Midbrain (tissue), 1 donor: ENCODE measurements around the gene TNFRSF12A.
A peak's percentile ranks its signal among the peaks of the same experiment; 100 is the strongest.

Source experiments
- DNase-seq: peaks from one replicate; lab custom pipeline; 2025; lab: John Stamatoyannopoulos, UW

The TNFRSF12A gene

DNA sequence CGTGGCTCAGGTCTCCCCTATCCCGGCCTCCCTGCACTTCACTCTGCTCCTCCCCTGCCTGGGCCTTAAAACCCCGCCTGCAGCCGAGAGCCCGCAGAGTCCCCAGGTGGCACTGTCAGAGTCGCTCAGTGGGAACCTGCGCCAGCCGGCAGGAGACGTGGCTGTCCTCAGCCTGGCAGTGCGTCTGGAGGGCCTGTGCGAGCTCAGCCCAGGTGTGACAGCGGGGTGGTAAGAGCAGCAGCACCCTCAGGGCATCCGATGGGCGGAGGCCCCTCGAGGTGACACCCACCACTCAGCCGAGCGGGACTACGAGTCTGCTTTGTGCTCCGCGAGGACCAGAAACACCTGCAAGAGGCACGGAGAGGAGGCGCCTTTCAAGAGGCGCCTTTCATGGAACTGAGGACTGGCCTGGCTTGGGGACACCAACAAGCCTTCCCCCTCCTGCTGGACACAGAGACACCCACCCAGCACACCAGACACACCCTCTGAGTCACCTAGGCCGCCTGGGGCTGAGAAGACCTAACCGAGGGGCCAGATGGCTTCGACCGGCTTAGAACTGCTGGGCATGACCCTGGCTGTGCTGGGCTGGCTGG is 7.2 kb upstream of the TNFRSF12A start, which contains the start of gene CLDN9:
Gene CLDN9, plus strand, starts transcription at position 96 of the 593 bp plus-strand sequence. Its CDS starts 440 bp downstream, at position 536.
- no peak for DNase-seq

DNA sequence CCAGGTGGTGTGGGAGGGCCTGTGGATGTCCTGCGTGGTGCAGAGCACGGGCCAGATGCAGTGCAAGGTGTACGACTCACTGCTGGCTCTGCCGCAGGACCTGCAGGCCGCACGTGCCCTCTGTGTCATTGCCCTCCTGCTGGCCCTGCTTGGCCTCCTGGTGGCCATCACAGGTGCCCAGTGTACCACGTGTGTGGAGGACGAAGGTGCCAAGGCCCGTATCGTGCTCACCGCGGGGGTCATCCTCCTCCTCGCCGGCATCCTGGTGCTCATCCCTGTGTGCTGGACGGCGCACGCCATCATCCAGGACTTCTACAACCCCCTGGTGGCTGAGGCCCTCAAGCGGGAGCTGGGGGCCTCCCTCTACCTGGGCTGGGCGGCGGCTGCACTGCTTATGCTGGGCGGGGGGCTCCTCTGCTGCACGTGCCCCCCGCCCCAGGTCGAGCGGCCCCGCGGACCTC is 6.6 kb upstream of the TNFRSF12A start:
- no peak for DNase-seq

DNA sequence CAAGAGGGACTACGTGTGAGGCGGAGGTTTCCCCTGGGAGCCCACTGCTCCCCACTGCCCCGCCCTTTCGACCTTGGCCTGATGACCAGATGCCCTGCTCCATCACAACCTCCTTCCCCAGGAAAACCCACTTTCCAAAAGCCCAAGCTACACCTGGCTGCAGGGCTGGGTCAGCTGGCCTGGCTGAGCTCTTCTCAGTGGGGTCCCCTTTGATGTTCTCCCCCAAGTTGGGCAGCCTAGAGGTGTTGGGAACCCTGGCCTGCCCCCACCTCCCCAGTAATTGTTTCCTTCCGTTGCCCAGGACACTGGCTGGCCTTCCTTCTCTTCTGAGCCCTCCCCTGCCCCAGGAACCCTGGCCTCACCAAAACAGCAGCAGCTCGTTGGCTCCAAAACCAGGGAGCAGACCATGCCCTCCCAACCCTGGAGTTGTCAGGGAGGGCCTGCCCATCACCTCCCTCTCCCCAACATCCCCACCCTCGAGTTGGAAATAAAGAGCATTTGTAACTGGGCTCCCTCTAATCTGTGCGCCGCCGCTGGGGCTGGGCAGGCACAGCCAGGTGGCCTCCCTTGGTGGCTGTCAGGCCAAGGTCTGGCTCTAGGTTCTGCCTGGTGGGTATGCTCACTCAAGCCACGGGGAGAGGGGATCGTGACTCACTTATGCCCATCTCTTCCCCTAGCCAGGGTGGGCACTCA is 6.0 kb upstream of the TNFRSF12A start:
- no peak for DNase-seq

DNA sequence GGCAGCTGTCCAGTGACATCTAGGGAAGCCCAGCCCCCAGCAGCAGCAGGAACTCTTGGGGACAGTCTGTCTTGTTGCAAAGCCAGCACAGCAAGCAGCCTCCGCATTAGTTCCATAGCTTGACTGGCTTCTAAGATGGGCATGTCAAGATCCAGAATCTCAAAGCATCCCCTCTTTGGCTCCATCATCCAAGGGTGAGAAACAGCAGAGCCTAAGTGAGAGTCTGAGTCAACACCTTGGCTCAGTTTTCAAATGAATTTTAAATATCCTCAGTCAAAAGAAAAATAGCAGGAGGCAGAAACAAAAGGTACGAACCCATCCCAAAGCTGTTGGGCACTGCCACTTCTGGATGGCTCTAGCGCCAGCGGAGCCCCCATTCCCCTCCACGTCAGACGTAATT is 5.2 kb upstream of the TNFRSF12A start:
- no peak for DNase-seq

DNA sequence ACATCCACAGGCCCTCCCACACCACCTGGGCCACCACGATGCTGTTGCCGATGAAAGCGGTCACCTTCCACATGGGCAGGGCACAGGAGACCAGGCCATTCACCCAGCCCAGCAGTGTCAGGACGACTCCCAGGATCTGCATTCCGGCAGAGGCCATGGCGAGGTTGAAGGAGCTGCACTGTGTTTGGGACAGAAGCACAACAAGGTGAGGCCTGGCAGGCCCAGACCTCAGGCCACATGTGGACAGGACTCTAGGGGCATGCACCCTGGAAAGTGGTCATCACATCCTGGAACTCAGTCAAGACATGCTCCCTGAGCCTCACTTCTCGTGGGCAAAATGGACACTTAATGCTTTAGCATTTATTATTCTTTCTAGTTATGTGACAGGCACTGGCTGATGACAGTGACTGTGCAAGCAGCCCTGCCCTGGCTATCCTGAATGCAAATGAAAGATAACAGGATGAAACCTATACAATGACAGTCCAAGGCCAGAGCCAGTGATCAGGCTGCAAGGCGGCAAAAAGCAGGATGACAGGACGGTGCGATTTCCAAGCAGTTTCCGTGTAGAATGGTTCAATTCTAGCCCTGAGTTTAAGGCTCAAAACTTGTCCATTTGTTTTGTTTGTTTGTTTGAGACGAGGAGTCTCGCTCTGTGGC is 4.2 kb upstream of the TNFRSF12A start:
- DNase-seq: no peak

DNA sequence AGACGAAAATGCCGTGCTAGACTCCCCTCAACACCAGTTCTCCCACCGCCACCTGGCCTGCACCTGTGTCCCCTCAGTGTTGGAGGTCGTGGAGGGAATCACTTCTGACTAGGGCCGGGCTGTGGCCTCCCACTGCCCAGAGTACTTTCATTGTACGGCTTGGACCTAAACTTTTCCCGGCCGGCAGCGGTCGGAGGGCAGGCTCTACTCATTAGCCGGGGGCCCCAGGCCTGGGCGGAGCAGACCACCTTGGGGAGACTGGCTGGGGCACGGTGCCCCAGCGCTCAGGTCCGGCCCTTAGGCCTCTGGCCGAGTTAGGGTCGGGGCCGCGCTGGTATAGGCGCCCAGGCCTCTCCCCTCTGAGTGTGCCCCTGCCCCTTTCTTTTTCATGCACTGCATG is 2.8 kb upstream of the TNFRSF12A start:
- no peak for DNase-seq

DNA sequence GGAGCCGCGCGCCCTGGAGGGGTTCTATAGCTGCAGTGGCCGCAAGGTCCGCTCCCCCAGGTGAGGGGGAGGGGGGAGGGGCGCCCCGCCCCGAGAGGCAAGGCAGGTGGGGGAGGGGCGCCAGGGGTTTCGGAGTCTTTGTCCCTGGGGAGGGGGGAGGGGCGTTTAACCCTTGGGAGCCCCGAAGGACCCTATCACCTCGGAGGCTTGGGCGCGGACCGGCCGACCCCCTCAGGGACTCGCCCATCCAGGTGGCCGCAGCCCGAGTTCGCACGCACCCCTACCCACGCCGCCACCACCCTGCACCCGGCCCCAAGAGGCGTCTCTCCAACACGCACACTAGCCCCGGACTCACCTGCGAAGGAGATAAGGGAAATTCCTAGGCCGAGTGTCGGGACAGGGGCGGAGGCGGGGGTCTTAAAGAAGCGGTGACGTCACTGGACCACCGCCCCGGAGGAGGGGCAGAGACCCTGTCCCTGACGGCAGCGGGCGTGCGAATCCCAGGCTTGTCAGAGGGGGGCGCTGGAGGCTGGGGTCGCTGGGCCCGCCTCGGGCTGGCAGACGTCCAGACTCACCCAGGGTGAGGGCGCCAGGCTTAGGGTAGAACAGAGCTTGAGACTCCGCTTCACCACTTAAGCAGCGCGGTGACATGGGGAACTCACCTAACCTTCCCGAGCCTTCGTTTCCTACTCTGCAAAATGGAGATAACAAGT is 2.2 kb upstream of the TNFRSF12A start, which contains the start of gene CLDN6:
Gene CLDN6, minus strand, starts transcription at position 390 of the 713 bp plus-strand sequence. CDS start 2,162 bp downstream, outside the sequence.
- no peak for DNase-seq

DNA sequence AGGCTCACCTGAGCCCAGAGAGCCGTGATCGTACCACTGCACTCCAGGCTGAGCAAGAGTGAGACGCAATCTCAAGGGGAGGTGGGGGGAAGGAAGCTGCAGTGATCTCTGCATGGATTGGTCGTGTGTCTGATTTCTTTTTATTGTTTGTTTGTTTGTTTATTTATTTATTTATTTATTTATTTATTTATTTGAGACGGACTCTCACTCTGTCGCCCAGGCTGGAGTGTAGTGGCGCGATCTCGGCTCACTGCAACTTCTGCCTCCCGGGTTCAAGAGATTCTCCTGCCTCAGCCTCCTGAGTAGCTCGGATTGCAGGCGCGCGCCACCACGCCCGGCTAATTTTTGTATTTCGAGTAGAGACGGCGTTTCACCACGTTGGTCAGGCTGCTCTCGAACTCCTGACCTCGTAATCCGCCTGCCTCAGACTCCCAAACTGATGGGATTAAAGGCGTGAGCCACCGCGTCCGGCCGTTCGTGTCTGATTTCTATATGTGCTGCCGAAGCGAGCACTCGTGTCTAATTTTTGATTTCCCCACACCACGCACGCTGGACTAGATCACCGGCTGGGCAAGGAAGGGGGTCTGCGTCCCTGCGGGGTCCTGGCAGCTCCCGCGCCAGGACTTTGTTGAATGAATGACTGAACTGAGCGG is 448 bp upstream of the TNFRSF12A start:
- DNase-seq: no peak

DNA sequence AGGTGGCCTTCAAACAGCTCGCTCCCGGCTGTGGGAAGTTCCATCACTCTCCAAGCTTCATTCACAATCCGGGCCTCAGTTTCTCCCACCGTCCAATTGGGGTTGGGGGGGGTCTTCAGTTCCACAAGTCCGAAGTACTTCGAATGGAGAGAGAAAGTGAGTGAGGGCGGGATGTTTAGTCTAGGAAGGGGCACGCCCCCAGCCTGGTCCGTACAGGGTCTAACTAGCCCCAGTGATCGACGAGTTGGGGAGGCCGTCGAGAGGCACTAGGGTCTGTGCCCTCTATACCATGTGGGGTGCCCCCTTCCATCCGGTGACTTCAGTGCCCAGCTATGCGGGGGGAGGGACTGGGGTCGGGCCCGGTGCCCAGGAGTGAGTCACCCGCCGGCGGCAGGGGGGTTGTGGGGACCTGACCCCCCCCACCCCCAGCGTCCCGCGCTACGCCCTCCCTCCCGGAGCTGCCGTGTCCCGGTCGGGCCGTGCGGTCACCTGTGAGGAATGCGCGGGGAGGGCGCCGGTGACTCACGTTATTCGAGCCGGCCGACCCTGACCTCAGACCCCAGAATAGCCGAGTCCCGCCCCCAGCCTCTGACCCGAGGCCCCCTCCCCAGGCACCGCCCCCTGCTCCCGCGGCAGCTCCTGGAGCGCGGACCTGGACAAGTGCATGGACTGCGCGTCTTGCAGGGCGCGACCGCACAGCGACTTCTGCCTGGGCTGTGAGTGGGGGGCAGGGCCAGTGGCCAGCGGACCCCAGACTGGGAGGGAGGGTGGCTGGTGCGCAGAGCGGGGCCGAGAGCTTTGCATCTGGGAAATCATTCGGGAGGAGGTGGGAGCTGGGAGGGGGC is 658 bp downstream of the TNFRSF12A start:
- DNase-seq: peak; percentile 26

DNA sequence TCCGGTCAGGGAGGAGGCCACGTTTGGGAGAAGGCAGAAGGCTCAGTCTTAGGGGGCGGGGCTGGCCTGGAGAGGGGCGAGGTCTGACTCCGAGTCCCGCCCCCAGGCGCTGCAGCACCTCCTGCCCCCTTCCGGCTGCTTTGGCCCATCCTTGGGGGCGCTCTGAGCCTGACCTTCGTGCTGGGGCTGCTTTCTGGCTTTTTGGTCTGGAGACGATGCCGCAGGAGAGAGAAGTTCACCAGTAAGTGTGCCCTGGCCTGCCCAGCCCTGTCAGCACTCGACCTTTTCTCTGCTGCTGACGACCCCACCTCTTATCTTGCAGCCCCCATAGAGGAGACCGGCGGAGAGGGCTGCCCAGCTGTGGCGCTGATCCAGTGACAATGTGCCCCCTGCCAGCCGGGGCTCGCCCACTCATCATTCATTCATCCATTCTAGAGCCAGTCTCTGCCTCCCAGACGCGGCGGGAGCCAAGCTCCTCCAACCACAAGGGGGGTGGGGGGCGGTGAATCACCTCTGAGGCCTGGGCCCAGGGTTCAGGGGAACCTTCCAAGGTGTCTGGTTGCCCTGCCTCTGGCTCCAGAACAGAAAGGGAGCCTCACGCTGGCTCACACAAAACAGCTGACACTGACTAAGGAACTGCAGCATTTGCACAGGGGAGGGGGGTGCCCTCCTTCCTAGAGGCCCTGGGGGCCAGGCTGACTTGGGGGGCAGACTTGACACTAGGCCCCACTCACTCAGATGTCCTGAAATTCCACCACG is 1.5 kb downstream of the TNFRSF12A start:
- peak; percentile 19 for DNase-seq

DNA sequence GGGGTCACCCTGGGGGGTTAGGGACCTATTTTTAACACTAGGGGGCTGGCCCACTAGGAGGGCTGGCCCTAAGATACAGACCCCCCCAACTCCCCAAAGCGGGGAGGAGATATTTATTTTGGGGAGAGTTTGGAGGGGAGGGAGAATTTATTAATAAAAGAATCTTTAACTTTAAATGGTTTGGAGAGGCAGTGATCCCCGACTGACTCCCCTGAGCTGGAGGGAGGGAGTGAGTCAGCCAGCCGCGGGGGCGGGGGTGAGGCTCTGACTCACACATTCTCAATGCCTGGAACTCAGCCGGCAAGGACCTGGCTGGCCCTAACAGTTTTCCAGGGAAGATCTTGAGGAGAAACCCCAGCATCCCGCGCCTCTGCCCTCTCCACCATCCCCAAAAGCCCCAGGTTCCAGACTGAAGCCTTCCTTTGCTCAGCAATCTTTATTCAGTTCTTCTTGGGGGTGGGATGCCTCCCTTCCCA is 2.1 kb downstream of the TNFRSF12A start:
- DNase-seq: no peak

DNA sequence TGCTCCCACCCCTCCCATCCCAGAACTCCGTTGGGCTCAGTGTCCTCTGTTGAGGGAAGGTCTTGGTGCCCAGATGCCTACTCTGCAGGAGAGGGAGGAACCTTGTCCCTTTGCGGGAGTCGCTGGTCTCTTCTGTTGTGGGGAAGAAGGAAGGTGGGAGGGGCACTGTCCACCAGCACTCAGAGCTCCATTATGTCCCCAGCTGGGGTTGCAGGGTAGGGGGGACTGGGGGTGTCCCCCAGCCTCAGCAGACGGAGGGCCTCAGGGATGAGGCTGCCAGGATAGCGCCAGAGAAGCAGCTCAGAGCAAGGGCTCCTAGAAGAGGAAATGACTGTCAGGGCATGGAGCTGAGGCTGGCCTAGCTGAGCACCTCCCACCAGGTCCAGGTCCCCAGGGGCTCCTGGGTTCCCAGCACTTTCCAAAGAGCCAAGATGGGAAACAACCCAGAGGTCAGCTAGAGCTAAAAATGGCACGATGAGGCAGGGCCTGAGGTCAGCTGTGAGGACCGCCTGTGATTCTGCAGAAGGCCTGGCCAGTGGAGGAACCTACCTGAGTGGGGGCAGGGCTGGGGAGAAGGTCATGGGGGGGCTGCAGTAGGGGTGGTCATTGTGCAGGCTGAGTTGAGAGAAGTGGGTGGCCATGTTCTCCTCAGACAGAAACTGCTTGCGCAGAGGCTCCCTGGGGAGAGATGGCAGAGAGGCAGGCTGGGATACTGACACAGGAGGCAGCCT is 2.7 kb downstream of the TNFRSF12A start:
- DNase-seq: no peak

DNA sequence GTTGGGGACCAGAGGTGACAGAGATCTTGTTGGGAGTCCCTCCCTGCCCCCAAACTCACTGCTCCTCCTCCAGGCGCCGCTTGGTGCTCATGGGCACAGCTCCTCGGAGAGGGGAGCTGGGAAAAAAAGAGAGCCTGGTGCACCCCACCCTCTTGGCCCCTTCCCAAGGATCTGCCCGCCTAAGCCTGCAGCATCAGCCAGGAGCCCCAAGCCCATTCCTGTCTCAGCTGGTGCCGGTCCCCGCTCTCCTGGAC is 3.2 kb downstream of the TNFRSF12A start:
- peak; percentile 50 for DNase-seq

DNA sequence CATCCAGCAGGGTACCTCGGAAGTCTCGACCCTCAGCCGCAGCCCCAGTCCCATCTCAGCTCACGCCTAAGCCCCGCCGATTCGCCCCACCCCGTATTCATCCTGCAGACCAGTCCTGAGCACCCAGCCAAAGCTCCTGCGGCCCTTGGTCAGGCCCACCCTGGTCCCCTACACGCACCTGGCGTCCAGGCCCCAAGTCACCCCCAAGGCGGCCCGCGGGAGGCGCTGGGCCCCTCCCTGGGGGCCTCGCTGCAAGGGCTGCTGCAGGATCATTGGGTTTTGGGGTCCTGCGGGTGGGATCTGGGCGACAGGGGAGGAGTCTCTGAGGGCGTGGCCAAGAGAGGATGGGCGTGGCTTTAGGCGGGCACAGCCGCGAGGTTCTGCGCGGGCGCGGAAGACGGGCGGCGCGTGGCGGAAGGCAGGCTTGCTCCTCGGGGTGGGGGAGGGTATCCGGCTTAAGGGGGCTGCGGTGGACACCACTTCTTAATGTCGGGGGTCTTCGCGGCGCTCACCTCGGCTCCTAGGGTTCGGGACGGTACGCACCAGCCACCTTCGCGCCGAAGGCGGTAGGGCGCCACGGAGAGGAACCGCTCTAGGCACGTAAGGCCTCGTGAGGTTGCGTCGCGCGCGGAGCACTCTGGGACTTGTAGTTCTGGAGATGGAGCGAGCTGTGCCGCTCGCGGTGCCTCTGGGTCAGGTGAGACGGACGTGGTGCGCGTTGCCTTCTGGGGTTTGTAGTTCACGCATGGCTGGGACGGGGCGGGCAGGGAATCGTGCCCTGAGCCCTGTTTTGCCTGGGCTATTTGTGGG is 3.7 kb downstream of the TNFRSF12A start, which contains the start of the genes HCFC1R1 and THOC6:
Gene HCFC1R1, minus strand, starts transcription at position 274 of the 810 bp plus-strand sequence. Its CDS starts 1 bp downstream, at position 273.
Gene THOC6, plus strand, starts transcription at position 367 of the 810 bp plus-strand sequence. Its CDS starts 292 bp downstream, at position 659.
- peak; percentile 98 for DNase-seq

DNA sequence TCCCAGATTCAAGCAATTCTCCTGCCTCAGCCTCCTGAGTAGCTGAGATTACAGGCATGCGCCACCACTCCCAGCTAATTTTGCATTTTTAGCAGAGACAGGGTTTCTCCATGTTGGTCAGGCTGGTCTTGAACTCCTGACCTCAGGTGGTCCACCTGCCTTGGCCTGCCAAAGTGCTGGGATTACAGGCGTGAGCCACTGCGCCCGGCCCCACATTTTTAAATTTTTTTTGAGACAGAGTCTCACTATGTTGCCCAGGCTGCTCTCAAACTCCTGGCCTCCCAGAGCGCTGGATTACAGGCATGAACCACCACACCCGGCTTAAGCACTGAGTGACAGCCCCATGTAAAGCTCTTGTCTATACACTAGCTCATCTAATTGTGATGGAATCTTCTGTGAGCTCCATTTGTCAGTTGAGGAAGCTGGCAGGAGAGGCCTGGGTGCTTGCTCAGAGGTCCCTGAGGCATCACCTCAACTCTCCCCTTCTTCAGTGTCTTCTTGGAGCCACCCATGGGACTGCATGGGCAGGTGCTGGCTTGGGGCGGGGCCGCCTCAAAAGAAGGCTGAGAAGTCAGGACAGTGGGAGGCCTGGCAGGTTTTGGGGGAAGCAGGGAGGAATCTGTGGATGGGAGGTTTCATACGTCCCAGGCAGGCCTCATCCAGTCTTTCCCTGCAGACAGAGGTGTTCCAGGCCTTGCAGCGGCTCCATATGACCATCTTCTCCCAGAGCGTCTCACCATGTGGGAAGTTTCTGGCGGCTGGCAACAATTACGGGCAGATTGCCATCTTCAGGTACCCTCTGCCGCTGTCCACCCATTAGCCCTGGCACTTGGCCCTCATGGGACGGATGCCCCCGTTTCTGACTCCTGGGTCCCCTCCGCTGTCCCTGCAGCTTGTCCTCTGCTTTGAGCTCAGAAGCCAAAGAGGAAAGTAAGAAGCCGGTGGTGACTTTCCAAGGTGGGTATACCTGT is 5.1 kb downstream of the TNFRSF12A start:
- no peak for DNase-seq

DNA sequence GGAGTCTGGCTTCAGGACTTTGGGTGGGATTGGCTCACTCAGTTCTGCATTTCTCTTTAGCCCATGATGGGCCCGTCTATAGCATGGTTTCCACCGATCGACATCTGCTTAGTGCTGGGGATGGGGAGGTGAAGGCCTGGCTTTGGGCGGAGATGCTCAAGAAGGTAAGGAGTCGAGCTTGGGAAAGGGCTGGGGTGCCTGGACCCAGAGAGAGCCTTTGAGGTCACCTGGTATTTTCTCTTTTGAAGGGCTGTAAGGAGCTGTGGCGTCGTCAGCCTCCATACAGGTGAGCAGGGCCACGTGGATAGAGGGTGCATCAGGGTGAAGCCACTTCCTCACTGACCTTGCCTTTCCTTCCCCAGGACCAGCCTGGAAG is 5.8 kb downstream of the TNFRSF12A start:
- DNase-seq: no peak
